Measurements from ENCODE around the gene TRIM37.
"Not testable (repeated sequence)": the region's sequence is repeated elsewhere in the genome, so short reads cannot be mapped to it uniquely, and the experiment has no call there.

The TRIM37 gene

GRCh38 chr17:58995247-58995940 is 111.3 kb downstream of the TRIM37 start:
- DNase-seq (ENCODE audit: low read depth in 1 of 2, low spot score in 1 of 2) = no peak

- no peak for DNase-seq (ENCODE audit: low read depth in 1 of 2, low spot score in 1 of 2)
Measured at GRCh38 chr17:58993311-58993710, 113.4 kb downstream of the TRIM37 start.

GRCh38 chr17:58991718-58992331 is 114.9 kb downstream of the TRIM37 start:
- DNase-seq (ENCODE audit: low read depth in 1 of 2, low spot score in 1 of 2) = no peak

GRCh38 chr17:58989629-58990028 is 117.1 kb downstream of the TRIM37 start:
- DNase-seq (ENCODE audit: low read depth in 1 of 2, low spot score in 1 of 2) = no peak

GRCh38 chr17:58985971-58986370 is 120.7 kb downstream of the TRIM37 start:
- DNase-seq (ENCODE audit: low read depth in 1 of 2, low spot score in 1 of 2) = no peak

GRCh38 chr17:58985367-58985766 is 121.3 kb downstream of the TRIM37 start:
- no peak for DNase-seq (ENCODE audit: low read depth in 1 of 2, low spot score in 1 of 2)

GRCh38 chr17:58982626-58983025 is 124.1 kb downstream of the TRIM37 start:
- no peak for DNase-seq (ENCODE audit: low read depth in 1 of 2, low spot score in 1 of 2)

- DNase-seq (ENCODE audit: low read depth in 1 of 2, low spot score in 1 of 2) = no peak
Measured at GRCh38 chr17:58980706-58981481, 125.8 kb downstream of the TRIM37 start.

- DNase-seq (ENCODE audit: low read depth in 1 of 2, low spot score in 1 of 2) = no peak
Measured at GRCh38 chr17:58976541-58976940, 130.1 kb downstream of the TRIM37 start.

- DNase-seq (ENCODE audit: low read depth in 1 of 2, low spot score in 1 of 2) = no peak
Measured at GRCh38 chr17:58974354-58974753, 132.3 kb downstream of the TRIM37 start.

GRCh38 chr17:58970609-58971450 is 135.8 kb downstream of the TRIM37 start:
- no peak for DNase-seq (ENCODE audit: low read depth in 1 of 2, low spot score in 1 of 2)

GRCh38 chr17:58969612-58970011 is 137.1 kb downstream of the TRIM37 start:
- DNase-seq (ENCODE audit: low read depth in 1 of 2, low spot score in 1 of 2) = no peak

- DNase-seq (ENCODE audit: low read depth in 1 of 2, low spot score in 1 of 2) = no peak
Measured at GRCh38 chr17:58969156-58969555, 137.5 kb downstream of the TRIM37 start.

GRCh38 chr17:58968426-58969061 is 138.1 kb downstream of the TRIM37 start:
- no peak for DNase-seq (ENCODE audit: low read depth in 1 of 2, low spot score in 1 of 2)

- no peak for DNase-seq (ENCODE audit: low read depth in 1 of 2, low spot score in 1 of 2)
Measured at GRCh38 chr17:58966208-58966607, 140.5 kb downstream of the TRIM37 start.

- DNase-seq (ENCODE audit: low read depth in 1 of 2, low spot score in 1 of 2) = no peak
Measured at GRCh38 chr17:58965221-58965620, 141.5 kb downstream of the TRIM37 start.

GRCh38 chr17:58960068-58960467 is 146.6 kb downstream of the TRIM37 start:
- DNase-seq (ENCODE audit: low read depth in 1 of 2, low spot score in 1 of 2) = no peak

- DNase-seq (ENCODE audit: low read depth in 1 of 2, low spot score in 1 of 2) = not testable (repeated sequence)
Measured at GRCh38 chr17:58957725-58958073, 149.0 kb downstream of the TRIM37 start.

GRCh38 chr17:58956997-58957724 is 149.5 kb downstream of the TRIM37 start:
- DNase-seq (ENCODE audit: low read depth in 1 of 2, low spot score in 1 of 2) = no peak

- not testable (repeated sequence) for DNase-seq (ENCODE audit: low read depth in 1 of 2, low spot score in 1 of 2)
Measured at GRCh38 chr17:58954358-58954757, 152.3 kb downstream of the TRIM37 start.

Data from activated CD4-positive, alpha-beta T cell treated with anti-CD3 and anti-CD28 coated beads, Interleukin-2, amount 50 U/mL, for 24 hours (primary cell).